H1 (cell line): ENCODE results near the gene CDK19. TPM values are rescaled to one million over a fixed set of nuclear protein-coding genes. Genes with fewer than 3 reads are reported as not detected.

Experiments
- CTCF ChIA-PET: fragments of 300-600 bp; sonication (Branson Sonifier 250); formaldehyde crosslinking; loops from one replicate; lab custom pipeline; 2021; ENCODE audit not compliant: partially characterized antibody; lab: Charles Lee
- POLR2A ChIA-PET: fragments of 300-600 bp; sonication (Branson Sonifier 250); formaldehyde crosslinking; loops from one replicate; lab custom pipeline; 2021; ENCODE audit warnings: inconsistent platforms; ENCODE audit not compliant: partially characterized antibody; lab: Charles Lee
- DNase-seq, 2 experiments: peaks; one replicate each; pipeline versions ENCODE4 v3.0.0 to v3.0.0-alpha.2; 2010 to 2022; ENCODE audit warnings: low spot score in 2 of 2, low read depth in 1 of 2, mixed read lengths in 1 of 2
- FAIRE-seq: peaks from 2 replicates; lab custom pipeline; 2011; peaks lifted over from hg19 to GRCh38; lab: Jason Lieb, UNC
- H2AFZ ChIP-seq: 2 replicates; pipeline ENCODE4 v1.8.1; 2012; ENCODE audit warnings: low read length, inconsistent platforms
- H2AK5ac ChIP-seq: 2 replicates; pipeline ENCODE4 v1.6.1; 2013; ENCODE audit warnings: low read depth, low read length
- H2BK120ac ChIP-seq: replicated peaks from 2 replicates; pipeline ENCODE3; 2013; ENCODE audit warnings: low read depth, low read length, inconsistent platforms
- H2BK12ac ChIP-seq: 2 replicates; pipeline ENCODE4 v1.6.1; 2013; ENCODE audit warnings: low read depth, low read length
- H2BK15ac ChIP-seq: 2 replicates; pipeline ENCODE4 v1.6.1; 2013; ENCODE audit warnings: low read length
- H2BK20ac ChIP-seq: 2 replicates; pipeline ENCODE4 v1.6.1; 2013; ENCODE audit warnings: low read length
- H2BK5ac ChIP-seq: 2 replicates; pipeline ENCODE4 v1.6.1; 2013; ENCODE audit warnings: low read depth, low read length
- H3K14ac ChIP-seq: 2 replicates; pipeline ENCODE4 v1.6.1; 2013; ENCODE audit warnings: inconsistent platforms; ENCODE audit not compliant: insufficient read length
- H3K18ac ChIP-seq: 2 replicates; pipeline ENCODE4 v1.6.1; 2013; ENCODE audit warnings: low read length; ENCODE audit errors: extremely low read depth
- H3K23ac ChIP-seq: 2 replicates; pipeline ENCODE4 v1.6.1; 2013; ENCODE audit warnings: inconsistent platforms; ENCODE audit not compliant: insufficient read length
- H3K23me2 ChIP-seq: 2 replicates; pipeline ENCODE4 v1.6.1; 2013; ENCODE audit warnings: low read depth, low read length
- H3K27ac ChIP-seq: 2 replicates; pipeline ENCODE4 v1.6.1; 2011; ENCODE audit warnings: low read depth, low read length, inconsistent platforms
- H3K27me3 ChIP-seq, 4 experiments: replicated peaks in 1 of 4; 1 replicate in 1 of 4; 2 replicates in 3 of 4; pipeline versions ENCODE4 v1.6.1 to v1.8.1; 2011 to 2013; ENCODE audit warnings: low read length in 3 of 4, mild to moderate bottlenecking in 3 of 4, inconsistent platforms in 2 of 4, mixed read lengths in 2 of 4, moderate library complexity in 1 of 4; ENCODE audit not compliant: control insufficient read depth in 3 of 4, insufficient read depth in 3 of 4; ENCODE audit errors: extremely low read depth in 1 of 4
- H3K36me3 ChIP-seq, 4 experiments: 2 replicates each; pipeline versions ENCODE4 v1.6.1 to v1.8.1; 2011 to 2013; ENCODE audit warnings: mild to moderate bottlenecking in 4 of 4, low read length in 3 of 4, moderate library complexity in 2 of 4, control low read depth in 1 of 4, inconsistent platforms in 1 of 4; ENCODE audit not compliant: insufficient read depth in 4 of 4, control insufficient read depth in 2 of 4
- H3K4ac ChIP-seq: replicated peaks from 2 replicates; pipeline ENCODE3; 2013; ENCODE audit warnings: low read length, low read depth, mixed read lengths, inconsistent platforms; ENCODE audit not compliant: insufficient read length
- H3K4me1 ChIP-seq, 4 experiments: replicated peaks in 1 of 4; 1 replicate in 1 of 4; 2 replicates in 3 of 4; pipeline versions ENCODE4 v1.6.1 to v1.8.1; 2011 to 2013; ENCODE audit warnings: low read length in 3 of 4, inconsistent platforms in 2 of 4, mixed read lengths in 1 of 4; ENCODE audit not compliant: insufficient read depth in 4 of 4, control insufficient read depth in 3 of 4
- H3K4me2 ChIP-seq, 2 experiments: 2 replicates each; pipeline versions ENCODE4 v1.6.1 to v1.8.1; 2011 to 2013; ENCODE audit warnings: low read depth in 2 of 2, low read length in 2 of 2, control low read depth in 1 of 2, inconsistent platforms in 1 of 2, mild to moderate bottlenecking in 1 of 2; ENCODE audit not compliant: insufficient read depth in 1 of 2
- H3K4me3 ChIP-seq, 4 experiments: fragments of 200-600, 300-600 bp in 1 of 4; sonication (generic), shearing (Covaris generic), sonication (Bioruptor Twin) in 1 of 4; 2 replicates each; pipeline versions ENCODE4 v1.5.1 to v1.8.1; 2011 to 2016; ENCODE audit warnings: low read length in 4 of 4, low read depth in 3 of 4, control low read depth in 2 of 4, inconsistent platforms in 2 of 4, mild to moderate bottlenecking in 2 of 4, mixed read lengths in 1 of 4, moderate library complexity in 1 of 4; ENCODE audit not compliant: insufficient read depth in 2 of 4; ENCODE audit errors: extremely low read depth in 1 of 4
- H3K56ac ChIP-seq: replicated peaks from 2 replicates; pipeline ENCODE3; 2013; ENCODE audit warnings: low read depth, mild to moderate bottlenecking, mixed read lengths, low read length, inconsistent platforms; ENCODE audit not compliant: insufficient read length
- H3K79me1 ChIP-seq: 2 replicates; pipeline ENCODE4 v1.6.1; 2013; ENCODE audit warnings: low read depth, low read length, control low read depth
- H3K79me2 ChIP-seq, 2 experiments: 2 replicates each; pipeline versions ENCODE4 v1.6.1 to v1.8.1; 2012 to 2013; ENCODE audit warnings: low read length in 2 of 2, mild to moderate bottlenecking in 2 of 2, inconsistent platforms in 1 of 2; ENCODE audit not compliant: insufficient read depth in 2 of 2, control insufficient read depth in 1 of 2
- H3K9ac ChIP-seq, 4 experiments: replicated peaks in 1 of 4; 1 replicate in 1 of 4; 2 replicates in 3 of 4; pipeline versions ENCODE4 v1.6.1 to v1.8.1; 2011 to 2013; ENCODE audit warnings: low read depth in 3 of 4, low read length in 3 of 4, control low read depth in 2 of 4, mild to moderate bottlenecking in 2 of 4, moderate library complexity in 2 of 4, inconsistent platforms in 1 of 4; ENCODE audit errors: extremely low read depth in 1 of 4
- H3K9me3 ChIP-seq, 2 experiments: 2 replicates each; pipeline versions ENCODE4 v1.6.1 to v1.8.1; 2012 to 2013; ENCODE audit warnings: mild to moderate bottlenecking in 2 of 2, moderate library complexity in 2 of 2, control low read depth in 1 of 2, inconsistent platforms in 1 of 2, low read depth in 1 of 2, low read length in 1 of 2, mixed read lengths in 1 of 2; ENCODE audit not compliant: insufficient read depth in 2 of 2
- H4K20me1 ChIP-seq, 2 experiments: replicated peaks in 1 of 2; 2 replicates each; pipeline versions ENCODE3 to v1.8.1; 2011 to 2013; ENCODE audit warnings: inconsistent platforms in 2 of 2, low read length in 2 of 2, mild to moderate bottlenecking in 1 of 2; ENCODE audit not compliant: insufficient read depth in 2 of 2, control insufficient read depth in 1 of 2
- H4K5ac ChIP-seq: 2 replicates; pipeline ENCODE4 v1.6.1; 2013; ENCODE audit warnings: low read length, low read depth, mixed read lengths, inconsistent platforms; ENCODE audit not compliant: insufficient read length
- H4K8ac ChIP-seq: 2 replicates; pipeline ENCODE4 v1.8.0; 2013; ENCODE audit warnings: mild to moderate bottlenecking, moderate library complexity, low read length, inconsistent platforms; ENCODE audit not compliant: insufficient read depth; ENCODE audit errors: extremely low read depth
- H4K91ac ChIP-seq: replicated peaks from 2 replicates; pipeline ENCODE3; 2013; ENCODE audit warnings: low read length, mixed read lengths, inconsistent platforms; ENCODE audit not compliant: insufficient read length
- CEBPB ChIP-seq: IDR thresholded peaks from 2 replicates; pipeline ENCODE4 v1.6.1; 2012; ENCODE audit warnings: low read depth, low read length
- CTBP2 ChIP-seq: IDR thresholded peaks from 2 replicates; pipeline ENCODE4 v1.7.0; 2011; ENCODE audit warnings: borderline replicate concordance, mild to moderate bottlenecking, moderate library complexity, mixed read lengths, low read length; ENCODE audit not compliant: insufficient read depth, insufficient read length
- KDM4A ChIP-seq: IDR thresholded peaks from one replicate; pipeline ENCODE4 v1.7.1; 2012; ENCODE audit warnings: low read depth, mild to moderate bottlenecking, moderate library complexity, low read length, inconsistent platforms; ENCODE audit not compliant: severe bottlenecking
- RAD21 ChIP-seq, 2 experiments: IDR thresholded peaks in 1 of 2; conservative IDR thresholded peaks in 1 of 2; 2 replicates each; pipeline ENCODE4 v1.6.1; 2011; ENCODE audit warnings: low read depth in 2 of 2, low read length in 2 of 2, improper control_type of control experiment in 1 of 2, inconsistent platforms in 1 of 2, mild to moderate bottlenecking in 1 of 2, moderate library complexity in 1 of 2
- RBBP5 ChIP-seq: IDR thresholded peaks from 2 replicates; pipeline ENCODE4 v1.7.1; 2012; ENCODE audit warnings: low read depth, mild to moderate bottlenecking, inconsistent platforms, low read length, moderate library complexity, borderline replicate concordance
- SUZ12 ChIP-seq: fragments of 200-600 bp; sonication (generic); IDR thresholded peaks from 2 replicates; pipeline ENCODE4 v1.6.1; 2012; ENCODE audit warnings: mild to moderate bottlenecking, inconsistent platforms, low read length, moderate library complexity, mixed read lengths
- TAF1 ChIP-seq: IDR thresholded peaks from 2 replicates; pipeline ENCODE4 v1.6.1; 2011; ENCODE audit warnings: mild to moderate bottlenecking, low read depth, low read length
- ZNF274 ChIP-seq: IDR thresholded peaks from 2 replicates; pipeline ENCODE4 v1.7.0; 2012; ENCODE audit warnings: low read length, borderline replicate concordance; ENCODE audit errors: extremely low read depth
- WGBS, 2 experiments: shearing (Covaris generic) in 1 of 2; methylation state at CpG; one replicate each; pipeline versions ENCODE4 v1.1.6 to v1.1.7; 2013 to 2015; ENCODE audit warnings: low lambda C conversion rate in 2 of 2, mixed read lengths in 2 of 2, inconsistent platforms in 1 of 2, low coverage in 1 of 2, missing lambda C conversion rate in 1 of 2; ENCODE audit not compliant: insufficient replicate concordance in 2 of 2, insufficient coverage in 1 of 2, insufficient read length in 1 of 2; ENCODE audit errors: extremely low coverage in 1 of 2, missing lambda C conversion rate in 1 of 2; 5-methylcytosine and 5-hydroxymethylcytosine counted together
- polyA plus RNA-seq, 7 experiments: library from polyadenylated mRNA; depleted of rRNA in 3 of 7; stranded (reverse) in 5 of 7; unstranded in 2 of 7; fragments of >200 nt in 5 of 7; fragments of 200-250 nt in 2 of 7; gene quantifications; 1 replicate in 5 of 7; 2 replicates in 1 of 7; 4 replicates in 1 of 7; pipeline versions ENCODE4 v1.2.1 to v1.2.3, GENCODE V29; 2011 to 2013; ENCODE audit warnings: missing spikeins in 2 of 7, mixed read lengths in 2 of 7
- total RNA-seq: library from RNA; stranded (reverse); fragmentation: NEBNext Ultra II Directional; extraction: Animal tissue kit (Norgen Biotek cat#: 25700); gene quantifications from 2 replicates; pipeline ENCODE4 v1.2.1, GENCODE V29; 2021

The CDK19 gene
- total and polyA plus RNA-seq, 2 of the 8 experiments (the other 6 are each of a cell fraction or from before 2014, with no cell fraction given), result 4.9 to 12.6 TPM

- no peaks in the 10 kb centered on the region for H3K27me3 ChIP-seq
- no peak overlapping the region for H2BK12ac ChIP-seq
- no peak overlapping the region for H2AFZ ChIP-seq
- H2AK5ac ChIP-seq, result no peak overlapping the region
- H3K4ac ChIP-seq, result no peak overlapping the region
- no peak overlapping the region for H3K9ac ChIP-seq
- no peak overlapping the region for H4K91ac ChIP-seq
- no peaks in the 10 kb centered on the region; a peak in 1 of 8 replicates for H3K36me3 ChIP-seq
- H4K20me1 ChIP-seq, result no peaks in the 10 kb centered on the region
- 87% methylated on average over 2 of the region's 2 CpGs; no CpG with 5 or more reads in 1 of the 2 experiments for WGBS, 2 experiments
- H2BK15ac ChIP-seq, result no peak overlapping the region
- H3K9me3 ChIP-seq, result no peaks in the 10 kb centered on the region
- H3K14ac ChIP-seq, result no peak overlapping the region
- no peak for TF ChIP-seq CTBP2
- TF ChIP-seq ZNF274, result no peak
- TF ChIP-seq RAD21 (IDR thresholded peaks at IDR 0.05 in 1 of 2, conservative IDR thresholded peaks at IDR 0.05 in 1 of 2; ENCODE audit: low read depth in 2 of 2, low read length in 2 of 2), result no peak
- no peak for TF ChIP-seq TAF1
- no peak for TF ChIP-seq RBBP5
- no peak for TF ChIP-seq SUZ12
- no peak for TF ChIP-seq CEBPB
- no peak for TF ChIP-seq KDM4A
- no peak overlapping the region for H3K23ac ChIP-seq
- H2BK20ac ChIP-seq, result no peak overlapping the region
- POLR2A ChIA-PET, result interaction anchor here (1.0 kb wide), 1 partner anchor 203 kb away, joined by 3 read pairs; the partner anchor contains the start of gene AMD1
- H3K27ac ChIP-seq, result no peak overlapping the region
- no peak overlapping the region for H3K18ac ChIP-seq
- FAIRE-seq, result no peak
- H3K23me2 ChIP-seq, result no peaks in the 10 kb centered on the region
- H3K56ac ChIP-seq, result no peak overlapping the region
- H3K4me1 ChIP-seq, result no peaks in the 10 kb centered on the region
- CTCF ChIA-PET, result no interaction called here
- H4K8ac ChIP-seq, result no peak overlapping the region
- no peaks in the 10 kb centered on the region for H3K79me2 ChIP-seq
- H2BK120ac ChIP-seq, result no peak overlapping the region
- no peak overlapping the region for H3K4me2 ChIP-seq
- no peak overlapping the region for H4K5ac ChIP-seq
- H3K4me3 ChIP-seq, result no peak overlapping the region
- DNase-seq, result no peak
- no peaks in the 10 kb centered on the region for H3K79me1 ChIP-seq
- no peak overlapping the region for H2BK5ac ChIP-seq
Observed at GRCh38 chr6:110672122-110672521, 143.1 kb downstream of the CDK19 start.
